ENCODE data around the gene KRI1.

Gene KRI1

DNA sequence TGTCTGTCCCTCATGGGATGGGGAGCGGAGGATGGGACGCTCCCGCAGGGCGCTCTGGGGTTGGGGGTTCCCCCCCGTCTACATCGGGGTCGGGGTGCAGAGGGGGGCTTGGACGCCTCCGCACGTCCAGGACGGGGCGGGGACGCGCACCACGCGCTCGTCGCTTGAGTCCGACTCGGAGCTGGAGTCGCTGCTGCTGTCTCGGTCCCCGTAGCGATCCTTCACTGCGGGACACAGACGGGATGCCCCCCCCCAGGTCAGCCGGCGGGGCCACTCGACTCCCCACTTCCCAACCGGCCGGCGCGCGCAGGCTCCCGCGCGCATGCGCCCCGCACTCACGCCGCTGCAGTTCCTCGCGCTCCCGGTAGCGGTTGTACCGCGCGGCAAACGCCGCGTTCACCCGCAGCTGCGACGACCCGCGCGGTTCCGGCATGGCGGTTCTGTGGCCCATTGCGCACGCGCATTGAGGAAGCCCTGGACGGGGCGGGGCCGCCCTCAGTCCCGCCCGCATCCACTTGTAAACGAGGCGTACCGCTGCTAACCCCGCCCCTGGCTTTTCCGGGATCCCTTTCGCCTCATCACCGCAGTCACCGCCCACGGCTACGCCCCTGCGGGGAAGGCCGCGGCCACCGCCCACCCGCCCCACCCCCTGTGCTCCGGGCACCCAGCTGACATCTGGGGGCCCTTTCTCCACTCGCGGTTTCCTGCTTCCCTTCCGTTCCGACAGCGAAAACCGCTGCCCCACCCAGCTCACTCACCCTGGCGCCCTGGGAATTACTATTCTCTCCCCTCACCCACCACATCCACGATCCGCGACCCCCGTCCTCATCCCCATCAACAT lies at the start of gene KRI1:
KRI1 (minus strand) TSS at position 444 of the 841 bp plus-strand sequence; CDS start at position 433, 11 bp downstream.
- peaks cover 35 to 38% of the 10 kb centered on the region in 2 donors for H3K4me1 ChIP-seq (ENCODE audit: control insufficient read depth in 2 of 2, insufficient read depth in 2 of 2, low read length in 2 of 2)
- no peaks in the 10 kb centered on the region for H3K36me3 ChIP-seq (ENCODE audit: control insufficient read depth in 2 of 2, insufficient read depth in 2 of 2, low read length in 2 of 2)
- H3K9me3 ChIP-seq (ENCODE audit: control insufficient read depth in 2 of 2, low read length in 2 of 2): no peaks in the 10 kb centered on the region
- no peaks in the 10 kb centered on the region for H3K27me3 ChIP-seq (ENCODE audit: control insufficient read depth in 2 of 2, insufficient read depth in 2 of 2, low read length in 2 of 2)
- H3K9ac ChIP-seq (ENCODE audit: low read depth in 1 of 2, low read length in 2 of 2): peak within 1 kb of the TSS; percentile 88
- H3K4me3 ChIP-seq (ENCODE audit: low read length in 2 of 2): peak within 1 kb of the TSS; percentile 82 to 86
- H3K27ac ChIP-seq (ENCODE audit: low read depth in 2 of 2, low read length in 2 of 2): peak within 1 kb of the TSS; percentile 79 to 86

DNA sequence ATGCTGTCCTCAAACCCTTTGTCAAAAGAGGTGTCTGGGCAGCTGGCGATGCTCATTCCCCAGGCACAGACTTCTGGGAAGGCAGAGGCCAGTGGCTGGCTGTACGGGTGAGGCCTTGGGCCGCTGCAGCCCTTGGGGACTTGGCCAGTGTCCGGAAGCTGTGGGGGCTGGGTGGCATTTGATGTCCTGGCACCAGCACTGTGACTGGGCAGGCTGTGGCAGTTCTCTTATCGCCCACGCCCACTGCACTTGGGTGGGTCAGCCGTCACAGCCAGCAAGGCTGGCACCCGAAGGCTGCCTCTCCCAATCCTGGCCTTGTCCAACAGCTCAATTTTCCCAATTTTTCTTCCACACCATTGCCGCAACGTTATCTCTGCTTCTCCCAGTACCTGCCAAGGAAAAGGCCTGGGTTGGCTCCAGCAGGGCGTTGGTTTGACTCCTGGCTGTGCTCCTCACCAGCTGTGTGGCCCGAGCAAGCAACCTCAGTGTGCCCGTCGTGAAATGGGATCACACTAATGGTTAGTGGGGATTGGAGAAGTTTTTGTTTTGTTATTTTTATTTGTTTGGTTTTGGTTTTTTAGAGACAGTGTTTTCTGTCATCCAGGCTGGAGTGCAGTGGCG lies 46.8 kb upstream of the KRI1 start:
- H3K27ac ChIP-seq (ENCODE audit: low read depth in 2 of 2, low read length in 2 of 2): peak overlapping the region in 1 of 2 donors; percentile 20
- H3K9ac ChIP-seq (ENCODE audit: low read depth in 1 of 2, low read length in 2 of 2): no peak overlapping the region
- peaks cover 6 to 7% of the 10 kb centered on the region in 2 donors for H3K4me1 ChIP-seq (ENCODE audit: control insufficient read depth in 2 of 2, insufficient read depth in 2 of 2, low read length in 2 of 2)

DNA sequence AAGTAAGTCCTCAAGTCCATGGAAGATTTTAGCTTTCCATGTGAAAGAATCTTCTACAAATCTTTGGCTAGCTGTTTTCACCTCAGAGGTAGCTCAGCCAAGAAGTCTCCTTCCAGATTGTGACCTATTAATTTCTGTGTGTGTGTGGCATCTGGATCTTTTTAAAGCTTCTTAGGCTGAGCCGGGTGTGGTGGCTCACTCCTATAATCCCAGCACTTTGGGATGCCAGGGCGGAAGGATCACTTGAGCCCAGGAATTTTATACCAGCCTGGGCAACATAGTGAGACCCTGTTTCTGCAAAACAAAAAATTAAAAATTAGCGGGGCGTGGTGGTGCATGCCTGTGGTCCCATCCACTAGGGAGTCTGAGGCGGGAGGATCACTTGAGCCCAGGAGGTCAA lies 46.1 kb upstream of the KRI1 start:
- peaks cover 6% of the 10 kb centered on the region in 2 donors for H3K4me1 ChIP-seq (ENCODE audit: control insufficient read depth in 2 of 2, insufficient read depth in 2 of 2, low read length in 2 of 2)
- no peak overlapping the region for H3K27ac ChIP-seq (ENCODE audit: low read depth in 2 of 2, low read length in 2 of 2)
- H3K9ac ChIP-seq (ENCODE audit: low read depth in 1 of 2, low read length in 2 of 2): no peak overlapping the region

More for the DNA sequence above, 46.8 kb upstream of the KRI1 start:
- no peak overlapping the region for H3K4me3 ChIP-seq (ENCODE audit: low read length in 2 of 2)
- H3K36me3 ChIP-seq (ENCODE audit: control insufficient read depth in 2 of 2, insufficient read depth in 2 of 2, low read length in 2 of 2): no peaks in the 10 kb centered on the region
- H3K27me3 ChIP-seq (ENCODE audit: control insufficient read depth in 2 of 2, insufficient read depth in 2 of 2, low read length in 2 of 2): no peaks in the 10 kb centered on the region
- H3K9me3 ChIP-seq (ENCODE audit: control insufficient read depth in 2 of 2, low read length in 2 of 2): no peaks in the 10 kb centered on the region

DNA sequence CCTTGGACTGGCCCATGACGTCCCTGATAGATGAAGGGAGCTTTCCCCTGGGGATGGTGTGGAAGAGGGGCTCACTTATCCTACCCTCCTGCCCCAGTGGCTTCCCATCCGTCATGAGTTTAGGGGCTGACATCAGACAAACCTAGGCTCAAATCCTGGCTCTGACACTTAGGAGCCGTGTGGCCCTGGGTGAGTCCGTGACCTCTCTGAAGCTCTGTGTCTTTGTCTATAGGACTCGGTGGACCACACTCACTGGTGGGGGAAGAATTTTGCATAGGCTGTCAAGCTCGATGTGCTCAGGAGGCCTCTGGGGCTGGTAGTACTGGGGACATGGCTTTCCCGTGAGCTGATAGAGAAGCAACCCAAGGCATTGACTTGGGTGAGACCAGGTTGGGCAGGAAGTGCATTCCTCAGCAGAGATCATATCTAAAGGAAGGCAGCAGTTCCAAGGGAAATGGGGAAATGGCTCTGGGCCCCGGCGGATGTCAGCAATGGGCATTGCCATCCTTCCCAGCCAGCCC lies 38.7 kb upstream of the KRI1 start:
- H3K9ac ChIP-seq (ENCODE audit: low read depth in 1 of 2, low read length in 2 of 2): peak overlapping the region in 1 of 2 donors; percentile 60
- H3K36me3 ChIP-seq (ENCODE audit: control insufficient read depth in 2 of 2, insufficient read depth in 2 of 2, low read length in 2 of 2): no peaks in the 10 kb centered on the region
- H3K4me1 ChIP-seq (ENCODE audit: control insufficient read depth in 2 of 2, insufficient read depth in 2 of 2, low read length in 2 of 2): peaks cover 13 to 23% of the 10 kb centered on the region in 2 donors
- H3K4me3 ChIP-seq (ENCODE audit: low read length in 2 of 2): peak overlapping the region in 1 of 2 donors; percentile 84
- H3K27ac ChIP-seq (ENCODE audit: low read depth in 2 of 2, low read length in 2 of 2): peak overlapping the region; percentile 54 to 89
- H3K9me3 ChIP-seq (ENCODE audit: control insufficient read depth in 2 of 2, low read length in 2 of 2): no peaks in the 10 kb centered on the region
- H3K27me3 ChIP-seq (ENCODE audit: control insufficient read depth in 2 of 2, insufficient read depth in 2 of 2, low read length in 2 of 2): no peaks in the 10 kb centered on the region

More for the DNA sequence above, 46.1 kb upstream of the KRI1 start:
- H3K4me3 ChIP-seq (ENCODE audit: low read length in 2 of 2): no peak overlapping the region
- H3K36me3 ChIP-seq (ENCODE audit: control insufficient read depth in 2 of 2, insufficient read depth in 2 of 2, low read length in 2 of 2): no peaks in the 10 kb centered on the region
- no peaks in the 10 kb centered on the region for H3K27me3 ChIP-seq (ENCODE audit: control insufficient read depth in 2 of 2, insufficient read depth in 2 of 2, low read length in 2 of 2)
- no peaks in the 10 kb centered on the region for H3K9me3 ChIP-seq (ENCODE audit: control insufficient read depth in 2 of 2, low read length in 2 of 2)

DNA sequence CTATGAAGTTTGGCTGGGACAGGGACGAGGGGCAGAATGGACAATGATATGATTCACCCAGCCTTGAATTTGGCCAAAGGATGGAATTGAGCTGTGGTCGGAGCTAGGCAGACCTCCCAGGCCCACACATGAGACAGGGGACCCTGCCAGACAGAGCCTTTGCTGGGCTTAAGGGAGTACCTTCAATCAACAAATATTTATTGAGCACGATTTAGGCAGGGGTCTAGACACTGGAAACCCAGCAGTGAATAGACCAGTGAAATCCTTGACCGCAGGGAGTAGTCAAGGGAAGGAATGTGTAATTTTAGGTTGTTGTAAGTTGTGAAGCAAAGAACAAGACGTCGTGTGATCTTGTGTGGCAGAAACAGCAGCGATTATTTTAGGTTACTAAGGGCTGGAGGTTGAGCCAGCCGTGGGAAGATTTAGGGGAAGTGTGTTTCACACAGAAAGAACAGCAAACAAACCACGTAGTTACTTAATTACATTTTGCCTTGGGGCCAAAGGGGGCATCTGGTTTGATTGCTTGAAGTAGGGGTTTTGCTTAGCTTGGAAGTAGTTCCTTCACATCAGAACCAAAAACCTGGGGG lies 38.2 kb upstream of the KRI1 start:
- Histone ChIP-seq H3K4me1 (ENCODE audit: control insufficient read depth in 2 of 2, insufficient read depth in 2 of 2, low read length in 2 of 2) (peaks cover 13 to 23% of the 10 kb centered on the region in 2 donors), H3K9ac (ENCODE audit: low read depth in 1 of 2, low read length in 2 of 2) (peak overlapping the region; percentile 76 to 79), H3K27me3 (ENCODE audit: control insufficient read depth in 2 of 2, insufficient read depth in 2 of 2, low read length in 2 of 2) (no peaks in the 10 kb centered on the region), H3K27ac (ENCODE audit: low read depth in 2 of 2, low read length in 2 of 2) (peak overlapping the region; percentile 87 to 89), H3K9me3 (ENCODE audit: control insufficient read depth in 2 of 2, low read length in 2 of 2) (no peaks in the 10 kb centered on the region), H3K4me3 (ENCODE audit: low read length in 2 of 2) (peak overlapping the region; percentile 37 to 84), H3K36me3 (ENCODE audit: control insufficient read depth in 2 of 2, insufficient read depth in 2 of 2, low read length in 2 of 2) (no peaks in the 10 kb centered on the region)

DNA sequence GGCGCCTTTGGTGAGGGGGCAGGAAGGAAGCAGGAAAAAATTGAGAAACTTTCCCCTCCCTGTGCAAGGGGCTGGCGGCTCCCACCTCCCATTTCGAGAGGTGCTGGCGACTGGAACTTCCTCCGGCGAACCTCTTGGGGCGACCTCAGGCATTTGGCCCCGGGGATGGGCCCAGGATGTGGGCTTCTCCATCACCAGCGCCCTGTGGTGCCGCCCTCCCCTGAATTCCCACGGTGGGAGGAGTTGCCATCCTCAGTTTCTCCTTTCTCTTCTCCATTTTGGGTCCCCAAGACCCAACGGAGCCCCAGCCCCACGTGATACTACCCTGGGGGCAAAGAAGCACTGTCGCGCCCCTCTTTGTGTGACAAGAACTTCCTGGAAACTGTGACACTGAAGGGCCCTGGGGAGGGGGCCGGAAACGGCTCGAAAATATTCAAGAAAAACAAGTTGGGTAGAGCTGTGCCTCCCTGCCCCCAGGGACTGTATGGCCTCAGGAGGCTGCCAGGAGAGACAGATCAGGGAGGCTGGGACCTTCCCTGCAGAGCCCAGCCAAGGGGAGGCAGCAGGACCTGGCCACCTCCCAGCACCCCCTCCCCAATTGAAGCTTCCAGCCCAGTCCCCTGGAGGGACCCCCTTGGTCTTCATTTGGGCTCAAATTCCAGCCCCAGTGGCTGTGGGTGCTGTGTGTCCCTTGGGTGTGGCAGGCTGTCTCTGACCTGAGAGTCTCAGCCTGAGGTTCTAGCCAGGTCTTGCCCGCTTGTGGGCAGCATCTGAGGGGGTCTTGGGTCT lies 37.5 kb upstream of the KRI1 start:
- H3K27me3 ChIP-seq (ENCODE audit: control insufficient read depth in 2 of 2, insufficient read depth in 2 of 2, low read length in 2 of 2): no peaks in the 10 kb centered on the region
- H3K27ac ChIP-seq (ENCODE audit: low read depth in 2 of 2, low read length in 2 of 2): peak overlapping the region; percentile 87 to 89
- H3K36me3 ChIP-seq (ENCODE audit: control insufficient read depth in 2 of 2, insufficient read depth in 2 of 2, low read length in 2 of 2): no peaks in the 10 kb centered on the region
- H3K4me3 ChIP-seq (ENCODE audit: low read length in 2 of 2): peak overlapping the region; percentile 84 to 88
- peak overlapping the region; percentile 77 to 79 for H3K9ac ChIP-seq (ENCODE audit: low read depth in 1 of 2, low read length in 2 of 2)
- H3K9me3 ChIP-seq (ENCODE audit: control insufficient read depth in 2 of 2, low read length in 2 of 2): no peaks in the 10 kb centered on the region
- peaks cover 13 to 23% of the 10 kb centered on the region in 2 donors for H3K4me1 ChIP-seq (ENCODE audit: control insufficient read depth in 2 of 2, insufficient read depth in 2 of 2, low read length in 2 of 2)

DNA sequence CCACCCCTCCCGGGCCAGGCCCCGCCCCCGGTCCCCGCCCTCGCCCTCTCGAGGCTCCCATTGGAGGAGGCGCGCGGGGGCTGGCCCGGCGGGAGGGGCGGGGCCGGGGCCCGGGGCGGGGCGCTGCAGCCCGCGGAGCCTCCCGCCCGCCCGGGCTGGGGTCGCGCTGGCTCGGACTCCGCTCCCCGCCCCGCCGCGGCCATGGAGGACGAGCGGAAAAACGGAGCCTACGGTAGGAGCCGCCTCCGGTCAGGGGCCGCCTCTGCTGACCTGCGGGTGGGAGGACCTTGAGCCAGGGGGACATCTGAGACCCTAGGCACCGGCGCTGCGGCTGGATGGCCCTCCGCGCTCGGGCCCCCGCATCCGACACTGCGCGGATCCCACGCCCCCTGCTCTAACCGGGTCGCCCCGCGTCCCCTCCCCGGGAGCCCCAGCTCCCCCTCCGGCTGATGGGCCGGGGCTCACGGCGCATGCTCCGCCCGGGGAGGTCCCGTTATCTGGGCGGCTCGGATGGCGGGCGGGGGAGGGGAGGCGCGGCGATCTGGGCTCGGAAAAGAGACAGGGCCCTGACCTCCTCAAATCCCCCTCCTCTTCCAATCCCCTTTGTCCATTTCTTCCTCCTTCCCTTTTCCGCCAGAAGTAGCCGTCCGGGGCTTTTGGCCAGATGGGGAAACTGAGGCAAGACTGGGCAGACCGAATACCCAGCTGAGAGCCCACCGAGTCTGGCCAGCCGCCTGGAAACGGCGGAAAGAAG lies 36.7 kb upstream of the KRI1 start:
- Histone ChIP-seq H3K9me3 (ENCODE audit: control insufficient read depth in 2 of 2, low read length in 2 of 2) (no peaks in the 10 kb centered on the region), H3K27ac (ENCODE audit: low read depth in 2 of 2, low read length in 2 of 2) (peak overlapping the region; percentile 87 to 89), H3K36me3 (ENCODE audit: control insufficient read depth in 2 of 2, insufficient read depth in 2 of 2, low read length in 2 of 2) (no peaks in the 10 kb centered on the region), H3K27me3 (ENCODE audit: control insufficient read depth in 2 of 2, insufficient read depth in 2 of 2, low read length in 2 of 2) (no peaks in the 10 kb centered on the region), H3K4me1 (ENCODE audit: control insufficient read depth in 2 of 2, insufficient read depth in 2 of 2, low read length in 2 of 2) (peaks cover 13 to 23% of the 10 kb centered on the region in 2 donors), H3K9ac (ENCODE audit: low read depth in 1 of 2, low read length in 2 of 2) (peak overlapping the region; percentile 77 to 79), H3K4me3 (ENCODE audit: low read length in 2 of 2) (peak overlapping the region; percentile 84 to 88)

DNA sequence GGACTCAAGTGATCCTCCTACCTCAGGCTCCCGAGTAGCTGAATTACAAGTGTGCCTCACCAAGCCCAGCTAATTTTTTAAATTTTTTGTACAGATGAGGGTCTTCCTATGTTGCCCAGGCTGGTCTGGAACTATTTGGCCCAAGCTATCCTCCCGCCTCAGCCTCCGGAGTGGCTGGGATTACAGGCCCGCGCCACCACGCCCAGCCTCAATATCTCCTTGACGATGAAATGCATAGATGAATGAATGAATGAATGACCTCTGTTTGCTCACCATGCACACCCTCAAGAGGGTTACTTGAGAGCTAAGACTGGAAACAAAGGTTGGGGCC lies 36.2 kb upstream of the KRI1 start:
- peak overlapping the region in 1 of 2 donors; percentile 20 for H3K4me3 ChIP-seq (ENCODE audit: low read length in 2 of 2)
- H3K36me3 ChIP-seq (ENCODE audit: control insufficient read depth in 2 of 2, insufficient read depth in 2 of 2, low read length in 2 of 2): no peaks in the 10 kb centered on the region
- no peaks in the 10 kb centered on the region for H3K9me3 ChIP-seq (ENCODE audit: control insufficient read depth in 2 of 2, low read length in 2 of 2)
- H3K27ac ChIP-seq (ENCODE audit: low read depth in 2 of 2, low read length in 2 of 2): no peak overlapping the region
- H3K9ac ChIP-seq (ENCODE audit: low read depth in 1 of 2, low read length in 2 of 2): no peak overlapping the region
- no peaks in the 10 kb centered on the region for H3K27me3 ChIP-seq (ENCODE audit: control insufficient read depth in 2 of 2, insufficient read depth in 2 of 2, low read length in 2 of 2)
- peaks cover 13 to 23% of the 10 kb centered on the region in 2 donors for H3K4me1 ChIP-seq (ENCODE audit: control insufficient read depth in 2 of 2, insufficient read depth in 2 of 2, low read length in 2 of 2)

DNA sequence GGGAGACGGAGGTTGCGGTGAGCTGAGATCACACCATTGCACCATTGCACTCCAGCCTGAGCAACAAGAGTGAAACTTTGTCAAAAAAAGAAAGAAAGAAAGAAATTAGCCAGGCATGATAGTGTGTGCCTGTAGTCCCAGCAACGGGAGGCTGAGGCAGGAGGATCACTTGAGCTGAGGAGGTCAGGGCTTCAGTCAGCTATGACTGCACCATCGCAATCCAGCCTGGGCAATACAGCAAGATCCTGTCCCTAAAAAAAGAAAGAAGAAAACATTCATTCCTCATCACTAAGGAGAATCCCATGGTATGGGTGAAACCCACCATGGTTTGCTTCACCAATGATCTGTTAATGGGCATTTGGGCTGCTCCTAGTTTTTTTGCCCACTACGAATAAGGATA lies 34.3 kb upstream of the KRI1 start:
- H3K36me3 ChIP-seq (ENCODE audit: control insufficient read depth in 2 of 2, insufficient read depth in 2 of 2, low read length in 2 of 2): no peaks in the 10 kb centered on the region
- no peaks in the 10 kb centered on the region for H3K9me3 ChIP-seq (ENCODE audit: control insufficient read depth in 2 of 2, low read length in 2 of 2)
- no peak overlapping the region for H3K27ac ChIP-seq (ENCODE audit: low read depth in 2 of 2, low read length in 2 of 2)
- H3K4me3 ChIP-seq (ENCODE audit: low read length in 2 of 2): no peak overlapping the region
- no peak overlapping the region for H3K9ac ChIP-seq (ENCODE audit: low read depth in 1 of 2, low read length in 2 of 2)
- no peaks in the 10 kb centered on the region for H3K27me3 ChIP-seq (ENCODE audit: control insufficient read depth in 2 of 2, insufficient read depth in 2 of 2, low read length in 2 of 2)
- peaks cover 13 to 23% of the 10 kb centered on the region in 2 donors for H3K4me1 ChIP-seq (ENCODE audit: control insufficient read depth in 2 of 2, insufficient read depth in 2 of 2, low read length in 2 of 2)

Data from mucosa of rectum (tissue), 2 donors.